GM23248 (cell line): ENCODE results near the gene RTCB.

ENCODE experiments used
- EZH2 ChIP-seq: fragments of 200-600 bp; sonication (generic); IDR thresholded peaks from 2 replicates; pipeline ENCODE4 v1.6.1; 2018; ENCODE audit warnings: antibody characterized with exemption, mild to moderate bottlenecking; ENCODE audit not compliant: insufficient read depth, poor library complexity, severe bottlenecking
- EZH2phosphoT487 ChIP-seq: fragments of 200-600 bp; sonication (generic); IDR thresholded peaks from 2 replicates; pipeline ENCODE4 v1.6.1; 2018; ENCODE audit warnings: antibody characterized with exemption, moderate library complexity, mild to moderate bottlenecking, low read depth; ENCODE audit not compliant: insufficient read depth

DNA sequence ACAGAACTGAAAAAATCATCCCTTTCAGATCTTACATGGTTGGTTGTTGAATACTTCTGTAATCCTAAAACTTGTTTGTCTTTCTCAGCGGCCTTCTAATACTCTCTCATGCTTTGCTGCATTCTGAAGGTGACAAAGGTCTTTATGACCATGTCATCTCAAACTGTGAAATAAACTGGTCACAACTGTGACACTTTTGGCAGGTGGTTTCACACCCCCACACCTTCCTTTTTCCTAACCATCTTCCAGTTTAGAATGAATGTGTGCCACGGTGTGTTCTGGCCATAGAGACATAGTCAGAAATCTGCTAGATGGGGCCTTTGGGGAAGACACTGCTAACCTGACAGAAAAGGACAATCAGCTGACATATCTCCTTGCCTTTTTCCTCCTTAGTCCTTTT, 69.1 kb downstream of the RTCB start:
- TF ChIP-seq EZH2phosphoT487 (no peak), EZH2 (no peak)
